HEK293T (cell line): Measurements from ENCODE around the gene CASQ2.

Experiments used
- CTCF ChIA-PET: fragments of 350-600 bp; formaldehyde crosslinking; extraction: SDS; loops from one replicate; lab custom pipeline; 2021; ENCODE audit warnings: antibody characterized with exemption, inconsistent platforms; lab: Yijun Ruan, JAX
- POLR2A ChIA-PET: fragments of 350-600 bp; formaldehyde crosslinking; extraction: SDS; loops from one replicate; lab custom pipeline; 2020; ENCODE audit warnings: antibody characterized with exemption, inconsistent platforms; lab: Yijun Ruan, JAX
- DNase-seq: peaks from one replicate; pipeline ENCODE4 v3.0.0; 2012; ENCODE audit warnings: mixed read lengths; ENCODE audit errors: extremely low spot score
- ARNT ChIP-seq: fragments of 450-650 bp; IDR thresholded peaks from 2 replicates; pipeline ENCODE4 v1.6.1; 2017; ENCODE audit warnings: mild to moderate bottlenecking
- BHLHE40 ChIP-seq: fragments of 450-650 bp; IDR thresholded peaks from 2 replicates; pipeline ENCODE4 v1.6.1; 2016; ENCODE audit warnings: mild to moderate bottlenecking, moderate library complexity, borderline replicate concordance
- CTBP1 ChIP-seq: fragments of 450-650 bp; IDR thresholded peaks from 2 replicates; pipeline ENCODE4 v1.6.1; 2016; ENCODE audit warnings: borderline replicate concordance
- ELF4 ChIP-seq: fragments of 450-650 bp; IDR thresholded peaks from 2 replicates; pipeline ENCODE4 v1.6.1; 2017; ENCODE audit warnings: antibody characterized with exemption
- FOXA1 ChIP-seq: fragments of 450-650 bp; IDR thresholded peaks from 2 replicates; pipeline ENCODE4 v1.6.1; 2016; ENCODE audit warnings: mild to moderate bottlenecking
- FOXK2 ChIP-seq: fragments of 450-650 bp; IDR thresholded peaks from 2 replicates; pipeline ENCODE4 v1.6.1; 2016; ENCODE audit warnings: mild to moderate bottlenecking
- FOXM1 ChIP-seq: fragments of 450-650 bp; IDR thresholded peaks from 2 replicates; pipeline ENCODE4 v1.6.1; 2017; ENCODE audit warnings: mild to moderate bottlenecking, borderline replicate concordance
- HDGF ChIP-seq: fragments of 450-650 bp; IDR thresholded peaks from 2 replicates; pipeline ENCODE4 v1.6.1; 2017; ENCODE audit warnings: antibody characterized with exemption, borderline replicate concordance
- L3MBTL2 ChIP-seq: fragments of 450-650 bp; conservative IDR thresholded peaks from 2 replicates; pipeline ENCODE4 v1.6.1; 2016; ENCODE audit warnings: mild to moderate bottlenecking
- LEF1 ChIP-seq: fragments of 450-650 bp; IDR thresholded peaks from 2 replicates; pipeline ENCODE4 v1.6.1; 2017; ENCODE audit warnings: mild to moderate bottlenecking, borderline replicate concordance
- NFRKB ChIP-seq: fragments of 450-650 bp; IDR thresholded peaks from 2 replicates; pipeline ENCODE4 v1.6.1; 2016; ENCODE audit warnings: mild to moderate bottlenecking, moderate library complexity
- PKNOX1 ChIP-seq: fragments of 450-650 bp; IDR thresholded peaks from 2 replicates; pipeline ENCODE4 v1.6.1; 2016
- SP1 ChIP-seq: fragments of 450-650 bp; IDR thresholded peaks from 2 replicates; pipeline ENCODE4 v1.6.1; 2017
- SUZ12 ChIP-seq: fragments of 450-650 bp; IDR thresholded peaks from 2 replicates; pipeline ENCODE4 v1.6.1; 2016; ENCODE audit warnings: mild to moderate bottlenecking
- TARDBP ChIP-seq: fragments of 450-650 bp; IDR thresholded peaks from 2 replicates; pipeline ENCODE4 v1.6.1; 2016
- ZNF384 ChIP-seq: fragments of 450-650 bp; IDR thresholded peaks from 2 replicates; pipeline ENCODE4 v1.6.1; 2016

The CASQ2 gene

GRCh38 chr1:115656461-115657077 is 111.9 kb downstream of the CASQ2 start:
- POLR2A ChIA-PET = no interaction called here
- CTCF ChIA-PET = no interaction called here
- TF ChIP-seq L3MBTL2 = no peak
- TF ChIP-seq ZNF384 = no peak
- TF ChIP-seq LEF1 = no peak
- TF ChIP-seq FOXK2 = no peak
- TF ChIP-seq CTBP1 = no peak
- no peak for TF ChIP-seq NFRKB
- TF ChIP-seq ARNT = no peak
- TF ChIP-seq ELF4 = no peak
- TF ChIP-seq TARDBP = no peak
- TF ChIP-seq FOXM1 = no peak
- no peak for TF ChIP-seq SP1
- no peak for TF ChIP-seq HDGF
- TF ChIP-seq PKNOX1 = no peak
- TF ChIP-seq SUZ12 = no peak
- no peak for DNase-seq

- TF ChIP-seq SP1 = no peak
- no peak for DNase-seq
- ChIA-PET CTCF (no interaction called here), POLR2A (no interaction called here)
Observed at GRCh38 chr1:115655916-115656315, 112.6 kb downstream of the CASQ2 start.

GRCh38 chr1:115655306-115655663 is 113.2 kb downstream of the CASQ2 start:
- TF ChIP-seq L3MBTL2 = no peak
- no peak for TF ChIP-seq BHLHE40
- no peak for TF ChIP-seq ZNF384
- no peak for TF ChIP-seq FOXK2
- TF ChIP-seq NFRKB = no peak
- TF ChIP-seq ARNT = no peak
- TF ChIP-seq PKNOX1 = no peak
- TF ChIP-seq SP1 = no peak
- no peak for TF ChIP-seq CTBP1
- TF ChIP-seq LEF1 = no peak
- TF ChIP-seq FOXA1 = no peak
- TF ChIP-seq HDGF = no peak
- TF ChIP-seq TARDBP = no peak
- no peak for TF ChIP-seq ELF4
- no peak for TF ChIP-seq FOXM1
- no peak for TF ChIP-seq SUZ12
- ChIA-PET CTCF (no interaction called here), POLR2A (no interaction called here)
- DNase-seq = no peak

GRCh38 chr1:115654663-115655305 is 113.7 kb downstream of the CASQ2 start:
- ChIA-PET POLR2A (no interaction called here), CTCF (interaction anchor here (0.6 kb wide), 1 partner anchor 146 kb away, joined by 3 read pairs; no protein-coding TSS in a partner anchor)
- DNase-seq = no peak
- TF ChIP-seq BHLHE40 = no peak
- no peak for TF ChIP-seq NFRKB
- TF ChIP-seq TARDBP = no peak
- TF ChIP-seq SP1 = no peak
- TF ChIP-seq L3MBTL2 = no peak
- TF ChIP-seq FOXA1 = no peak
- TF ChIP-seq ZNF384 = no peak
- no peak for TF ChIP-seq FOXM1
- no peak for TF ChIP-seq LEF1
- no peak for TF ChIP-seq CTBP1
- TF ChIP-seq ELF4 = no peak
- TF ChIP-seq FOXK2 = no peak
- no peak for TF ChIP-seq PKNOX1
- TF ChIP-seq HDGF = no peak
- no peak for TF ChIP-seq SUZ12
- no peak for TF ChIP-seq ARNT

DNA sequence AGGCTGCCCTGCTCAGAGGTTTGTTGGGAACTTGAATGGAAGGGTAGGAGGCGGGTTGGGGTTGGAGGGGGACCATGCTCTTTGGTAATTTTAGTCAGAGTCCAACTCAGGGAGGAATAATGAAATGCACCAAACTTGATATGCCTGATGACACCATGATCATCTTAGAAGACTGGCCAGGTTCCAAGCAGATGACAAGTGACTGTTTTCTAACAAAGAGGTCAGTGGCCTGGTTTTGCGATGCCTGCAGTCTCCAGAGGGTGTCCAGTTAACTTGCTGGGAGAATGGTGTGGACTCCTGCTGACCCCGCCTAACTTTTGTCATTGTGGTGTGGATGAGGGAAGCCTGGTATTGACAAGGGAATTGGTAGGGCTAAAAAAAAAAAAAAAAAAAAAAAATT is 114.4 kb downstream of the CASQ2 start:
- no peak for DNase-seq
- TF ChIP-seq SUZ12 (no peak), LEF1 (no peak), BHLHE40 (no peak), ELF4 (no peak), ZNF384 (no peak), ARNT (no peak), NFRKB (no peak), FOXA1 (no peak), L3MBTL2 (no peak), FOXK2 (no peak), FOXM1 (no peak), HDGF (no peak), TARDBP (no peak), PKNOX1 (no peak), SP1 (no peak), CTBP1 (no peak)
- CTCF ChIA-PET = interaction anchor here (0.6 to 1.8 kb wide), 2 partner anchors 53 to 146 kb away, joined by 3 to 5 read pairs; no protein-coding TSS in a partner anchor
- POLR2A ChIA-PET = no interaction called here
